ENCODE data around the gene SDHAF3. TPM values are rescaled to one million over a fixed set of nuclear protein-coding genes. Genes with fewer than 3 reads are reported as not detected.
"Not testable (repeated sequence)": the region's sequence is repeated elsewhere in the genome, so short reads cannot be mapped to it uniquely, and the experiment has no call there.

SDHAF3 gene
- total RNA-seq, result 10 to 100 TPM; 11.7 to 23.2 (median 17.1) TPM
- long read RNA-seq, donor 1, partial matches to known transcripts, result 0 of 4 reads
- long read RNA-seq, donor 1, other reads (novel, unspliced or antisense), result 0 of 4 reads
- long read RNA-seq, donor 2, transcript SDHAF3-202 (2 exons, 2,060 nt), result major isoform, 17 of 19 reads
- long read RNA-seq, donor 2, partial matches to known transcripts, result 0 of 19 reads
- long read RNA-seq, donor 2, other reads (novel, unspliced or antisense), result 1 of 19 reads

GRCh38 chr7:97117372-97118188 lies at the start of gene SDHAF3:
Gene SDHAF3 (plus strand): TSS chr7:97117698. CDS start chr7:97117724, 26 bp downstream.
- H3K36me3 ChIP-seq (ENCODE audit: low read depth), result no peaks in the 10 kb centered on the region
- H3K9me3 ChIP-seq, result no peaks in the 10 kb centered on the region
- peak; percentile 28 for TF ChIP-seq CTCF (IDR thresholded peaks at IDR 0.05)
- H3K4me1 ChIP-seq (ENCODE audit: low read depth), result peaks cover 6% of the 10 kb centered on the region
- H3K4me3 ChIP-seq, result peak within 1 kb of the TSS; percentile 46
- peak; percentile 98 to 99 (median 98) for DNase-seq
- peak; percentile 99 for ATAC-seq
- intact Hi-C loops (cut with DNase I, micrococcal nuclease), result no loop called here

- ATAC-seq; H3K4me3 ChIP-seq; H3K9me3 ChIP-seq; DNase-seq; H3K4me1 ChIP-seq (ENCODE audit: low read depth); intact Hi-C loops (cut with DNase I, micrococcal nuclease); H3K36me3 ChIP-seq (ENCODE audit: low read depth): not testable (repeated sequence)
These were observed 45.5 kb upstream of the SDHAF3 start for GRCh38 chr7:97072025-97072424.

GRCh38 chr7:97075928-97076327 lies 41.6 kb upstream of the SDHAF3 start:
- Histone ChIP-seq H3K9me3 (no peaks in the 10 kb centered on the region), H3K4me3 (no peak overlapping the region), H3K4me1 (ENCODE audit: low read depth) (no peaks in the 10 kb centered on the region), H3K36me3 (ENCODE audit: low read depth) (no peaks in the 10 kb centered on the region)
- DNase-seq, result no peak
- TF ChIP-seq CTCF (IDR thresholded peaks at IDR 0.05), result no peak
- intact Hi-C loops (cut with DNase I, micrococcal nuclease), result no loop called here
- ATAC-seq, result no peak

- TF ChIP-seq CTCF (IDR thresholded peaks at IDR 0.05), result no peak
- Histone ChIP-seq H3K36me3 (ENCODE audit: low read depth) (no peaks in the 10 kb centered on the region), H3K9me3 (no peaks in the 10 kb centered on the region), H3K4me1 (ENCODE audit: low read depth) (no peaks in the 10 kb centered on the region), H3K4me3 (no peak overlapping the region)
- intact Hi-C loops (cut with DNase I, micrococcal nuclease), result no loop called here
- DNase-seq, result no peak
- no peak for ATAC-seq
These were observed 39.2 kb upstream of the SDHAF3 start for GRCh38 chr7:97078023-97078969.

GRCh38 chr7:97079300-97079699 lies 38.2 kb upstream of the SDHAF3 start:
- TF ChIP-seq CTCF (IDR thresholded peaks at IDR 0.05), result no peak
- intact Hi-C loops (cut with DNase I, micrococcal nuclease), result no loop called here
- ATAC-seq (no peak), DNase-seq (no peak)
- Histone ChIP-seq H3K9me3 (no peaks in the 10 kb centered on the region), H3K36me3 (ENCODE audit: low read depth) (no peaks in the 10 kb centered on the region), H3K4me1 (ENCODE audit: low read depth) (no peaks in the 10 kb centered on the region), H3K4me3 (no peak overlapping the region)
